Activated CD4-positive, alpha-beta T cell treated with anti-CD3 and anti-CD28 coated beads, Interleukin-2, amount 10 ng/mL, durations not matched to agents 7 days and 5 days (primary cell): ENCODE data around the gene POLR3H. TPM values are rescaled to one million over a fixed set of nuclear protein-coding genes. Genes with fewer than 3 reads are reported as not detected.
"Not testable (repeated sequence)": the region's sequence is repeated elsewhere in the genome, so short reads cannot be mapped to it uniquely, and the experiment has no call there.

Experiments
- CTCF ChIA-PET: fragments of 350-600 bp; sonication (Branson Sonifier 250); formaldehyde crosslinking; loops from one replicate; lab custom pipeline; 2021; ENCODE audit warnings: antibody characterized with exemption; lab: Charles Lee
- POLR2A ChIA-PET: fragments of 350-600 bp; sonication (Branson Sonifier 250); formaldehyde crosslinking; loops from one replicate; lab custom pipeline; 2021; ENCODE audit warnings: antibody characterized with exemption; lab: Charles Lee
- DNase-seq: peaks from one replicate; pipeline ENCODE4 v3.0.0-alpha.2; 2020
- H3K27ac Mint-ChIP-seq: one replicate; pipeline ENCODE4 v1.8.0; 2021; ENCODE audit warnings: mild to moderate bottlenecking, moderate library complexity, mixed read lengths
- H3K27me3 Mint-ChIP-seq: one replicate; pipeline ENCODE4 v1.8.0; 2021; ENCODE audit warnings: mixed read lengths
- H3K36me3 Mint-ChIP-seq: one replicate; pipeline ENCODE4 v1.8.0; 2021; ENCODE audit warnings: low read depth, mixed read lengths
- H3K4me1 Mint-ChIP-seq: one replicate; pipeline ENCODE4 v1.8.0; 2021; ENCODE audit warnings: mixed read lengths
- H3K4me3 Mint-ChIP-seq: one replicate; pipeline ENCODE4 v1.8.0; 2021; ENCODE audit warnings: mild to moderate bottlenecking, moderate library complexity, mixed read lengths
- H3K9me3 Mint-ChIP-seq: one replicate; pipeline ENCODE4 v1.8.0; 2021; ENCODE audit warnings: mixed read lengths
- total RNA-seq, 2 experiments: library from RNA; stranded (reverse); gene quantifications; one replicate each; pipeline ENCODE4 v1.2.3, GENCODE V29; 2021

Gene POLR3H
- total RNA-seq, 2 experiments from 2014 or later, result 29.1 to 30.1 TPM

DNA sequence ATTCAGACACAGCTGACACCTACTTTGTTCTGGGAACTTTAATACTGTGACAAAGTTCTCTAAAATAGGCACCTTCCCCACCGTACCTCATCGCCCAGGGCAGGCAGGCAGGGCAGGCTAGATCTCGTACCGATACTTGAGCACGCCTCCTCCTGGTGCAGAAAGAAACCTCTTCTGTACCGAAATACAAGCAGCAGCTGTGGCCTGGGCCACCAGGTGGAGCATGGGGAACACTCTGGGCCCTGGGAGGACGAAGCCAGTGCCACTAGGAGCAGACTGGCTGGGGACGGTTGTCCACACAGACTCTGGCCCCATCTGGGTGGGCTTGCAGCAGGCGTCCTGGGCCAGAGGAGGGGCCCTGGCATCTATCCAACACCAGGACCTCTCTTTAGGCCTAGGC, 32.6 kb upstream of the POLR3H start:
- Mint-ChIP-seq H3K27me3 (no peaks in the 10 kb centered on the region), H3K36me3 (peaks cover 18% of the 10 kb centered on the region), H3K9me3 (no peaks in the 10 kb centered on the region), H3K27ac (no peak overlapping the region), H3K4me1 (peaks cover 13% of the 10 kb centered on the region), H3K4me3 (no peak overlapping the region)
- ChIA-PET CTCF (interaction anchor here (1.0 to 2.3 kb wide), 3 partner anchors 12 to 37 kb away, joined by 3 to 9 read pairs (median 3); partner anchors contain the start of gene PMM1), POLR2A (no interaction called here)
- DNase-seq, result peak; percentile 56

DNA sequence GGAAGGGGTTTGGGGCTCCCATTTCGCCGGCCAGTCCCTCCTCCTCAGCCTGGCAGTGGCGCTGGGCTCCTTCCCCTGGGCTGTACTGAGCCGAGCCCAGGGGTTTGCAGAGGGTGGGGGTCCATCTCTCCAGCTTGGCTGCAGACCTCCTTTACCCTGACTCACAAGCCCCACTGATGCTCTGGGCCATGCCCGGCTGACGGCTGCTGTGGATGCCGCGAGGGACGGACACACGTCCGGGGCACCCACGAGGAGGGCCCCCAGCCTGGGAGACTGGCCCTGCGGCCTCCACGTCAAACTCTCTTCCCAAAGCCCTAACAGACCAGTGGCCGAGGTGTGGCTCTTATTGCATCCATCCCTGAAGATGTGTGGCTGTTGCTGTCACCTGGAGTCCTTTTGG, 31.3 kb upstream of the POLR3H start:
- Mint-ChIP-seq H3K27me3 (no peaks in the 10 kb centered on the region), H3K36me3 (peaks cover 18% of the 10 kb centered on the region), H3K27ac (no peak overlapping the region), H3K4me1 (peaks cover 8% of the 10 kb centered on the region), H3K9me3 (no peaks in the 10 kb centered on the region), H3K4me3 (no peak overlapping the region)
- POLR2A ChIA-PET, result no interaction called here
- CTCF ChIA-PET, result interaction anchor here (2.3 kb wide), 1 partner anchor 14 kb away, joined by 9 read pairs; the partner anchor contains the start of gene PMM1
- no peak for DNase-seq

DNA sequence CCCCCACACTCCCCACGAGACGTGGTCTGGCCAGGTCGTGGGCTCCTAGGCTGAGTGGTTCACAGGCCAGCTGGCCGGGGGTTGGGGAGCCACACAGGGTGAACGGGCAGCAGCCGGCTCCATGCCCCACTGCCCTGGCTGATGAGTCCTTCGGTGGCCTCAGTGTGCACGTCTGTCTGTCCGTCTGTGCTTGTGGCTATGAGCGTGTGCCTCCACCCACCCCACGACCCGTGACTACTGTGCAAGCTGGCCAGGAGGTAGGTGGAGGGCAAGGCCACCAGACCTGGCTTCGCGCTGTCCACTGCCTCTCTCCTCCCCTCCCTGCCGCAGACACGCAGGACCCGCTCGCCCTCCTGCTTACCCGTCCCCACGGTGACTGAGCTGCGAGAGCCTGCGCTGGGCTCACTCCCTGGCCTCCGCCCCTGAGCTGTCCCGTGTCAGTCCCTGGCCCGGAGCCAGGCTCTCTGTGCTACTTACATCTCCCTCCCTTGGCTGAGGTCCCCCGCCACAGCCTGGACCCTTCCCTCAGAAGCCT, 30.6 kb upstream of the POLR3H start:
- ChIA-PET CTCF (no interaction called here), POLR2A (no interaction called here)
- Mint-ChIP-seq H3K4me3 (no peak overlapping the region), H3K27me3 (no peaks in the 10 kb centered on the region), H3K4me1 (peaks cover 2% of the 10 kb centered on the region), H3K27ac (no peak overlapping the region), H3K9me3 (no peaks in the 10 kb centered on the region), H3K36me3 (peaks cover 11% of the 10 kb centered on the region)
- DNase-seq, result no peak

GRCh38 chr22:41573677-41574076, 29.4 kb upstream of the POLR3H start:
- DNase-seq, result no peak
- no peaks in the 10 kb centered on the region for H3K27me3 Mint-ChIP-seq
- CTCF ChIA-PET, result no interaction called here
- POLR2A ChIA-PET, result no interaction called here
- no peak overlapping the region for H3K4me3 Mint-ChIP-seq
- H3K4me1 Mint-ChIP-seq, result peaks cover 2% of the 10 kb centered on the region
- H3K36me3 Mint-ChIP-seq, result peaks cover 9% of the 10 kb centered on the region
- no peak overlapping the region for H3K27ac Mint-ChIP-seq
- H3K9me3 Mint-ChIP-seq, result no peaks in the 10 kb centered on the region

DNA sequence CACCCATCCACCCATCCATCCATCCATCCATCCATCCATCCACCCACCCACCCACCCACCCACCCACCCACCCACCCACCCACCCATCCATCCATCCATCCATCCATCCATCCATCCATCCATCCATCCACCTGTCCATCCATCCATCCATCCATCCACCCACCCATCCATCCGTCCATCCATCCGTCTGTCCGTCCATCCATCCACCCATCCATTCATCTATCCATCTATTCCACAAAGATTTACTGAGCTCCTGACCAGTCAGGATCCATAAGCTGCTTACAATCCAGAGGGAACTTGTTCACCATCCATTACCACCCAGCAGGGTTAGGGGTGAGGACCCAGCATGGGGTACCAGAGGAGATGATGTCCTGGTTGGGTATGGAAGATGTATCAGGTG, 28.0 kb upstream of the POLR3H start:
- H3K4me3 Mint-ChIP-seq, H3K27me3 Mint-ChIP-seq, POLR2A ChIA-PET, H3K36me3 Mint-ChIP-seq, H3K9me3 Mint-ChIP-seq, H3K4me1 Mint-ChIP-seq, DNase-seq, H3K27ac Mint-ChIP-seq: not testable (repeated sequence)
- CTCF ChIA-PET, result interaction anchor here (0.6 kb wide), 2 partner anchors 9 to 18 kb away, joined by 3 to 4 read pairs; no protein-coding TSS in a partner anchor

DNA sequence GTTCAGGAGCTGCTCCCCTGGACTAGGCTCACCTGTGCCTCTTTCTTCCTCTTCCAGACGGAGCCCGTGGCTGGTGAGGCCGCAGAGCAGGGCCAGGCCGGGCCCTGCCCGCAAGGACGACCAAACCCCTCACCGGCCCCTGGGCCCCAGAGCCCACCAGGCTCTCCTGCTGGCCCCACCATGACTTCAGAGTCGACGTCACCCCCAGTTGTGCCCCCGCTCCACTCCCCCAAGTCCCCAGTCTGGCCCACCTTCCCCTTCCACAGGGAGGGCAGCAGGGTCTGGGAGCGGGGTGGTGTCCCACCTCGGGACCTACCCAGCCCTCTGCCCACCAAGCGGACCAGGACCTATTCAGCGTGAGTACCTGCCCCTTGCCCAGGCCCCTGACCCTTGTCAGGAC, 27.5 kb upstream of the POLR3H start:
- ChIA-PET CTCF (interaction anchor here (1.1 to 2.5 kb wide), 2 partner anchors 11 to 168 kb away, joined by 4 to 7 read pairs; partner anchors contain the start of gene CSDC2), POLR2A (no interaction called here)
- no peak overlapping the region for H3K4me3 Mint-ChIP-seq
- H3K36me3 Mint-ChIP-seq, result peaks cover 2% of the 10 kb centered on the region
- no peak overlapping the region for H3K27ac Mint-ChIP-seq
- no peaks in the 10 kb centered on the region for H3K27me3 Mint-ChIP-seq
- H3K9me3 Mint-ChIP-seq, result no peaks in the 10 kb centered on the region
- H3K4me1 Mint-ChIP-seq, result peaks cover 2% of the 10 kb centered on the region
- no peak for DNase-seq

DNA sequence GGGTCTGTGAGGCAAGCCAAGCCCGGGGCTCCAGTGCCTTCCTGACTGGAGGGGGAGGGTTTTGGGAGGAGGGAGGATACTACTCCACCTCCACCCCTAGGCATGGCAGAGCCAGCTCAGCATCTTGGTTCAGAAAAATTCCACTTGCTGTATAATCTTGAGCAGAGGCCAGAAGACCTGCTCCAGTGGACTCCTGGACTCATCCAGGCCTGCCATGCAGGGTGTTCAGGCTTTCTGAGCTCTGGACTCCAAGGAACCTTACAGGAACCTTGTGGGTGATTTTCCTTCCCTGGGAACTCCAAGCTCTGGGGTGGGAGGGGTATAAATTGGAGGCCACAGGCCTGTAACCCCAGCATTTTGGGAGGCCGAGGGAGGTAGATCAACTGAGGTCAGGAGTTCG, 26.0 kb upstream of the POLR3H start:
- no peaks in the 10 kb centered on the region for H3K9me3 Mint-ChIP-seq
- H3K27ac Mint-ChIP-seq, result no peak overlapping the region
- H3K4me1 Mint-ChIP-seq, result peaks cover 4% of the 10 kb centered on the region
- ChIA-PET CTCF (interaction anchor here (1.8 to 2.5 kb wide), 2 partner anchors 9 kb away, joined by 5 to 7 read pairs; partner anchors contain the start of gene CSDC2), POLR2A (interaction anchor here (0.6 kb wide), 1 partner anchor 11 kb away, joined by 3 read pairs; no protein-coding TSS in a partner anchor)
- DNase-seq, result no peak
- no peaks in the 10 kb centered on the region for H3K27me3 Mint-ChIP-seq
- no peak overlapping the region for H3K4me3 Mint-ChIP-seq
- H3K36me3 Mint-ChIP-seq, result no peaks in the 10 kb centered on the region

GRCh38 chr22:41568811-41569210, 24.5 kb upstream of the POLR3H start:
- Mint-ChIP-seq H3K36me3 (no peaks in the 10 kb centered on the region), H3K4me3 (no peak overlapping the region), H3K27ac (no peak overlapping the region), H3K9me3 (no peaks in the 10 kb centered on the region), H3K4me1 (peaks cover 6% of the 10 kb centered on the region), H3K27me3 (no peaks in the 10 kb centered on the region)
- POLR2A ChIA-PET, result no interaction called here
- no peak for DNase-seq
- CTCF ChIA-PET, result no interaction called here

DNA sequence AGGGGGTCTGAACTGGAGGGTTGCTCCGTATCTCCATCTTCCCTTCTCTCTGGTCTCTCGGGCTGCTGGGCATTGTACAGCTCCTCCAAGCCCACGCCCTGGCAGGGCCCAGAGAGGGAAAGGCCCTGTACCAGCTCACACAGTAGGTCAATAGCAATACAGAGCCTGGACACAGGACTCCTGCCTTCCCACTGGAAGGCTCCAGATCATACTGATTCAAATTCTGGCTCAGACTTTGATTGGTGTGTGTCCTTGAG, 23.2 kb upstream of the POLR3H start:
- ChIA-PET CTCF (interaction anchor here (1.0 to 1.2 kb wide), 2 partner anchors 61 to 164 kb away, joined by 3 to 4 read pairs; no protein-coding TSS in a partner anchor), POLR2A (interaction anchor here (0.6 kb wide), 2 partner anchors 11 to 15 kb away, joined by 3 to 4 read pairs; no protein-coding TSS in a partner anchor)
- Mint-ChIP-seq H3K4me3 (no peak overlapping the region), H3K4me1 (peaks cover 6% of the 10 kb centered on the region), H3K27ac (no peak overlapping the region), H3K27me3 (peaks cover 6% of the 10 kb centered on the region), H3K36me3 (no peaks in the 10 kb centered on the region), H3K9me3 (no peaks in the 10 kb centered on the region)
- DNase-seq, result no peak

DNA sequence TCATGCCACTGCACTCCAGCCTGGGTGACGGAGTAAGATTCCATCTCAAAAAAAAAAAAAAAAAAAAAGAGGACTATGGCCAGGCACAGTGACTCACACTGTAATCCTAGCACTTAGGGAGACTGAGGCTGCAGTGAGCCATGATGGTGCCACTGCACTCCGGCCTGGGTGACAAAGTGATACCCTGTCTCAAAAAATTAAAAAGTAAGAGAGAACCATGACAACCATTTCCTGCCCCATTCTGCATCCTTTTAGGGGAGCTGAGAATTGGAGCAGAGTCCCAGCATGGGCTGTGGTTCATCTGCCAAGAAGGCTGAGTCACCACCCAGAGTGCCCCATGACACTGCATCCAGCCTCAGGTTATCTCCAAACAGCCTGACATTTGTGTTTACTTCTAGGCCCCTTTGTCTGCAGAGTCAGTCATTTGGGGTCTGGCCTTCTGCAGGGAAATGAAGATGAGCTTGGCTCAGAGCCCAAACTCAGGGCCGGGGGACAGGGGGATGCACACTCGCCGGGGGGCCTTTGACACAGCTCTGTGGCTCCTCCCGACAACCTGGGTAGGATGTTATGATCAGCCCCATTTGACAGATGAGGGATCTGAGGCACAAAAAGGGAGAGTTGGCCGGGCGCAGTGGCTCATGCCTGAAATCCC, 21.3 kb upstream of the POLR3H start:
- H3K27me3 Mint-ChIP-seq, result peaks cover 17% of the 10 kb centered on the region
- POLR2A ChIA-PET, result no interaction called here
- CTCF ChIA-PET, result interaction anchor here (1.0 to 1.2 kb wide), 2 partner anchors 15 to 361 kb away, joined by 3 read pairs; partner anchors contain the start of gene TNFRSF13C
- H3K4me1 Mint-ChIP-seq, result peaks cover 6% of the 10 kb centered on the region
- no peaks in the 10 kb centered on the region for H3K9me3 Mint-ChIP-seq
- H3K27ac Mint-ChIP-seq, result no peak overlapping the region
- H3K36me3 Mint-ChIP-seq, result no peaks in the 10 kb centered on the region
- DNase-seq, result peak; percentile 27
- no peak overlapping the region for H3K4me3 Mint-ChIP-seq

DNA sequence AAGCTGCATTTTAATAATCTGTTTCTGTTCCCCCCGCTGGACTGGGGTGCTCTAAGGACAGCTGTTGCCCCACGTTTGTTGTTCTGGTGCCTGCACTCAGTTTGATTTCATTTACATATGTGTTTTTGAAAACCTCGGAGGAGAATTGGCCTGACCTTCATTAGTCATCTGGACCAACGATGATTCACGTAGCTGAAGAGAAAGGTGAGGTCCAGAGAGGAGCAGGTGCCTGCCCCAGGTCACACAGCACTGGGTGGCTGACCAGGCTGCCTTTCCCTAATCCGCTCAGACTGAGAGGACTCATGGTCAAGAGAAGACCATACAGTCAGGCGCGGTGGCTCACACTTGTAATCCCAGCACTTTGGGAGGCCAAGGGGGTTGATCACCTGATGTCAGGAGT, 20.3 kb upstream of the POLR3H start:
- no peak overlapping the region for H3K4me3 Mint-ChIP-seq
- no peak overlapping the region for H3K27ac Mint-ChIP-seq
- H3K9me3 Mint-ChIP-seq, result no peaks in the 10 kb centered on the region
- POLR2A ChIA-PET, result no interaction called here
- DNase-seq, result no peak
- H3K4me1 Mint-ChIP-seq, result peaks cover 6% of the 10 kb centered on the region
- peaks cover 25% of the 10 kb centered on the region for H3K27me3 Mint-ChIP-seq
- no peaks in the 10 kb centered on the region for H3K36me3 Mint-ChIP-seq
- CTCF ChIA-PET, result interaction anchor here (1.0 to 1.2 kb wide), 2 partner anchors 16 kb away, joined by 3 read pairs; no protein-coding TSS in a partner anchor

- peaks cover 6% of the 10 kb centered on the region for H3K4me1 Mint-ChIP-seq
- no peaks in the 10 kb centered on the region for H3K9me3 Mint-ChIP-seq
- POLR2A ChIA-PET, result no interaction called here
- no peak overlapping the region for H3K4me3 Mint-ChIP-seq
- no peak overlapping the region for H3K27ac Mint-ChIP-seq
- CTCF ChIA-PET, result interaction anchor here (0.6 to 1.6 kb wide), 3 partner anchors 14 to 531 kb away, joined by 3 to 4 read pairs (median 4); partner anchors contain the start of gene PMM1
- peaks cover 26% of the 10 kb centered on the region for H3K27me3 Mint-ChIP-seq
- DNase-seq, result no peak
- H3K36me3 Mint-ChIP-seq, result no peaks in the 10 kb centered on the region
These were observed 18.9 kb upstream of the POLR3H start for GRCh38 chr22:41563051-41563711.

DNA sequence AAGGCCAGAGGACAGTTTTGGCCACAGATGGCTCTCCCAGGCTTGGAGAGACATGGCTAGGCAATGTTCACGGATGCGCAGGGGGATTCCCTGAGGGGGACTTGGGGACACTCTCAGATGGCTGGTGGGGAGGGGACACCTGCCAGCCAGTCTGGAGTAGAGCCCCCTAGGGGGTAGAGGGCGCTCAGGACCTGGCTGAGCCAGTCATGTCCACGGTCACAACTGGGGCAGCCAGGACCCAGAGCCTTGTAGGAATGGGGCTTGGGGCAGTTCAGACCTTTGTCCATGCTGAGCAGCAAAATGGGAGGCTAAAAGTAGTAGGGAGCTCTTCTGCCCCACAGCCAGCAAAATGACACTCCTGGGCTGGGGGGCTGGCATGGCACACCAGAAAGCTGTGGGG, 18.2 kb upstream of the POLR3H start:
- peaks cover 26% of the 10 kb centered on the region for H3K27me3 Mint-ChIP-seq
- ChIA-PET CTCF (interaction anchor here (0.8 to 1.6 kb wide), 3 partner anchors 14 to 27 kb away, joined by 3 to 4 read pairs (median 4); partner anchors contain the start of gene PMM1), POLR2A (no interaction called here)
- H3K4me1 Mint-ChIP-seq, result peaks cover 9% of the 10 kb centered on the region
- no peaks in the 10 kb centered on the region for H3K9me3 Mint-ChIP-seq
- DNase-seq, result no peak
- no peak overlapping the region for H3K4me3 Mint-ChIP-seq
- H3K36me3 Mint-ChIP-seq, result no peaks in the 10 kb centered on the region
- peak overlapping the region; percentile 54 for H3K27ac Mint-ChIP-seq
